CD8-positive, alpha-beta memory T cell (primary cell): ENCODE results near the gene TERB1. TPM values are rescaled to one million over a fixed set of nuclear protein-coding genes. Genes with fewer than 3 reads are reported as not detected.

Experiments used
- CTCF ChIA-PET: fragments of 350-600 bp; sonication (Branson Sonifier 250); formaldehyde crosslinking; loops from one replicate; lab custom pipeline; 2021; ENCODE audit warnings: antibody characterized with exemption; lab: Charles Lee
- POLR2A ChIA-PET: fragments of 350-600 bp; sonication (Branson Sonifier 250); formaldehyde crosslinking; loops from one replicate; lab custom pipeline; 2021; ENCODE audit warnings: antibody characterized with exemption; lab: Charles Lee
- DNase-seq, 5 donors: peaks; one replicate each; pipeline versions ENCODE4 v3.0.0 to v3.0.0-alpha.2; 2020 to 2022; ENCODE audit warnings: mixed read lengths in 1 of 5
- H3K27ac ChIP-seq: one replicate; pipeline ENCODE4 v1.7.0; 2013; ENCODE audit warnings: low read depth, mild to moderate bottlenecking, low read length, moderate library complexity
- H3K27me3 ChIP-seq: 2 replicates; pipeline ENCODE4 v1.7.0; 2013; ENCODE audit warnings: low read length, mild to moderate bottlenecking; ENCODE audit not compliant: insufficient read depth, poor library complexity, severe bottlenecking
- H3K36me3 ChIP-seq: 2 replicates; pipeline ENCODE4 v1.7.0; 2013; ENCODE audit warnings: mild to moderate bottlenecking, low read length, moderate library complexity; ENCODE audit not compliant: insufficient read depth
- H3K4me1 ChIP-seq: 2 replicates; pipeline ENCODE4 v1.7.0; 2013; ENCODE audit warnings: mild to moderate bottlenecking, low read length, moderate library complexity; ENCODE audit not compliant: insufficient read depth
- H3K4me3 ChIP-seq: 2 replicates; pipeline ENCODE4 v1.7.0; 2013; ENCODE audit warnings: mild to moderate bottlenecking, low read length
- H3K9me3 ChIP-seq: 2 replicates; pipeline ENCODE4 v1.7.0; 2013; ENCODE audit warnings: mild to moderate bottlenecking, low read length
- H3K27ac Mint-ChIP-seq, 8 donors: one replicate each; pipeline ENCODE4 v1.8.0; 2020 to 2021; ENCODE audit warnings: mixed read lengths in 8 of 8, mild to moderate bottlenecking in 6 of 8, inconsistent platforms in 3 of 8, moderate library complexity in 3 of 8
- H3K27me3 Mint-ChIP-seq, 2 donors: one replicate each; pipeline ENCODE4 v1.8.0; 2020 to 2021; ENCODE audit warnings: mixed read lengths in 2 of 2, mild to moderate bottlenecking in 1 of 2, moderate library complexity in 1 of 2
- H3K36me3 Mint-ChIP-seq, 3 donors: one replicate each; pipeline ENCODE4 v1.8.0; 2020 to 2021; ENCODE audit warnings: mixed read lengths in 3 of 3, inconsistent platforms in 1 of 3, mild to moderate bottlenecking in 1 of 3
- H3K4me1 Mint-ChIP-seq, 3 donors: one replicate each; pipeline ENCODE4 v1.8.0; 2020 to 2021; ENCODE audit warnings: mixed read lengths in 3 of 3, inconsistent platforms in 1 of 3, mild to moderate bottlenecking in 1 of 3
- H3K4me3 Mint-ChIP-seq, 7 donors: one replicate each; pipeline ENCODE4 v1.8.0; 2020 to 2021; ENCODE audit warnings: mixed read lengths in 7 of 7, mild to moderate bottlenecking in 6 of 7, moderate library complexity in 4 of 7, inconsistent platforms in 2 of 7
- H3K9me3 Mint-ChIP-seq, 5 donors: one replicate each; pipeline ENCODE4 v1.8.0; 2020 to 2022; ENCODE audit warnings: mixed read lengths in 5 of 5, mild to moderate bottlenecking in 3 of 5, moderate library complexity in 2 of 5, inconsistent platforms in 1 of 5
- polyA plus RNA-seq: library from polyadenylated mRNA; unstranded; fragments of 300-500 nt; fragmentation: Illumina TruSeq; gene quantifications from one replicate; pipeline ENCODE4 v1.2.3, GENCODE V29; 2021
- total RNA-seq, 2 experiments: library from RNA; stranded (reverse); gene quantifications; one replicate each; pipeline ENCODE4 v1.2.3, GENCODE V29; 2021

The TERB1 gene
- total and polyA plus RNA-seq, 3 experiments from 2014 or later, result 0.20 TPM; not detected in 2

- Mint-ChIP-seq H3K9me3 (no peaks in the 10 kb centered on the region), H3K27me3 (no peaks in the 10 kb centered on the region), H3K27ac (peak overlapping the region in 3 of 8 donors; percentile 43 to 83 (median 51)), H3K36me3 (peaks cover 0 to 72% (median 7%) of the 10 kb centered on the region in 3 donors), H3K4me1 (peaks cover 38 to 57% (median 52%) of the 10 kb centered on the region in 3 donors), H3K4me3 (no peak overlapping the region)
- ChIA-PET POLR2A (interaction anchor here (0.6 kb wide), 1 partner anchor 224 kb away, joined by 6 read pairs; no protein-coding TSS in a partner anchor), CTCF (interaction anchor here (1.2 kb wide), 1 partner anchor 10 kb away, joined by 4 read pairs; no protein-coding TSS in a partner anchor)
- Histone ChIP-seq H3K27me3 (no peaks in the 10 kb centered on the region), H3K36me3 (peaks cover 20% of the 10 kb centered on the region), H3K9me3 (no peaks in the 10 kb centered on the region), H3K27ac (no peak overlapping the region), H3K4me3 (no peak overlapping the region), H3K4me1 (peaks cover 26% of the 10 kb centered on the region)
- no peak for DNase-seq
These were observed 55.3 kb downstream of the TERB1 start for GRCh38 chr16:66746048-66746447.

- Histone ChIP-seq H3K27ac (no peak overlapping the region), H3K36me3 (peaks cover 36% of the 10 kb centered on the region), H3K4me1 (peaks cover 8% of the 10 kb centered on the region), H3K27me3 (no peaks in the 10 kb centered on the region), H3K9me3 (no peaks in the 10 kb centered on the region), H3K4me3 (no peak overlapping the region)
- H3K27ac Mint-ChIP-seq, result peak overlapping the region in 1 of 8 donors; percentile 24
- CTCF ChIA-PET, result interaction anchor here (1.0 to 2.9 kb wide), 2 partner anchors 9 to 336 kb away, joined by 4 to 14 read pairs; partner anchors contain the start of gene DYNC1LI2
- POLR2A ChIA-PET, result no interaction called here
- peaks cover 0 to 76% (median 13%) of the 10 kb centered on the region in 3 donors for H3K36me3 Mint-ChIP-seq
- no peaks in the 10 kb centered on the region for H3K27me3 Mint-ChIP-seq
- H3K4me3 Mint-ChIP-seq, result no peak overlapping the region
- no peak for DNase-seq
- peaks cover 21 to 47% (median 44%) of the 10 kb centered on the region in 3 donors for H3K4me1 Mint-ChIP-seq
- H3K9me3 Mint-ChIP-seq, result no peaks in the 10 kb centered on the region
These were observed 59.2 kb downstream of the TERB1 start for GRCh38 chr16:66741950-66742808.

- no peaks in the 10 kb centered on the region for H3K9me3 ChIP-seq
- DNase-seq, result no peak
- peaks cover 40% of the 10 kb centered on the region for H3K36me3 ChIP-seq
- Mint-ChIP-seq H3K9me3 (no peaks in the 10 kb centered on the region), H3K36me3 (peaks cover 0 to 76% (median 13%) of the 10 kb centered on the region in 3 donors), H3K27me3 (no peaks in the 10 kb centered on the region), H3K4me1 (peaks cover 17 to 38% (median 35%) of the 10 kb centered on the region in 3 donors), H3K4me3 (no peak overlapping the region), H3K27ac (no peak overlapping the region)
- H3K27me3 ChIP-seq, result no peaks in the 10 kb centered on the region
- POLR2A ChIA-PET, result no interaction called here
- H3K4me1 ChIP-seq, result peaks cover 4% of the 10 kb centered on the region
- H3K4me3 ChIP-seq, result no peak overlapping the region
- CTCF ChIA-PET, result interaction anchor here (1.0 to 2.9 kb wide), 5 partner anchors 10 to 335 kb away, joined by 3 to 14 read pairs (median 4); partner anchors contain the start of gene DYNC1LI2
- H3K27ac ChIP-seq, result no peak overlapping the region
These were observed 60.0 kb downstream of the TERB1 start for GRCh38 chr16:66741169-66741900.

GRCh38 chr16:66740533-66740932, 60.9 kb downstream of the TERB1 start:
- DNase-seq, result no peak
- Mint-ChIP-seq H3K27ac (peak overlapping the region in 5 of 8 donors; percentile 31 to 84 (median 48)), H3K36me3 (peaks cover 0 to 80% (median 13%) of the 10 kb centered on the region in 3 donors), H3K4me1 (peaks cover 13 to 33% (median 30%) of the 10 kb centered on the region in 3 donors), H3K9me3 (no peaks in the 10 kb centered on the region), H3K27me3 (no peaks in the 10 kb centered on the region), H3K4me3 (no peak overlapping the region)
- Histone ChIP-seq H3K9me3 (no peaks in the 10 kb centered on the region), H3K4me3 (no peak overlapping the region), H3K36me3 (peaks cover 48% of the 10 kb centered on the region), H3K27me3 (no peaks in the 10 kb centered on the region), H3K4me1 (peaks cover 4% of the 10 kb centered on the region), H3K27ac (no peak overlapping the region)
- POLR2A ChIA-PET, result no interaction called here
- CTCF ChIA-PET, result interaction anchor here (0.9 to 2.9 kb wide), 6 partner anchors 11 to 334 kb away, joined by 3 to 14 read pairs (median 4); partner anchors contain the start of gene DYNC1LI2

GRCh38 chr16:66740010-66740409, 61.4 kb downstream of the TERB1 start:
- POLR2A ChIA-PET, result no interaction called here
- Mint-ChIP-seq H3K4me1 (peaks cover 13 to 33% (median 30%) of the 10 kb centered on the region in 3 donors), H3K36me3 (peaks cover 0 to 83% (median 13%) of the 10 kb centered on the region in 3 donors), H3K4me3 (no peak overlapping the region), H3K27me3 (no peaks in the 10 kb centered on the region), H3K27ac (peak overlapping the region in 5 of 8 donors; percentile 6 to 50 (median 43)), H3K9me3 (no peaks in the 10 kb centered on the region)
- peak in 3 of 5 donors; percentile 8 to 19 (median 10) for DNase-seq
- no peaks in the 10 kb centered on the region for H3K27me3 ChIP-seq
- peaks cover 4% of the 10 kb centered on the region for H3K4me1 ChIP-seq
- H3K27ac ChIP-seq, result no peak overlapping the region
- peaks cover 49% of the 10 kb centered on the region for H3K36me3 ChIP-seq
- CTCF ChIA-PET, result interaction anchor here (0.9 to 2.9 kb wide), 7 partner anchors 11 to 333 kb away, joined by 3 to 14 read pairs (median 4); partner anchors contain the start of gene DYNC1LI2
- no peak overlapping the region for H3K4me3 ChIP-seq
- no peaks in the 10 kb centered on the region for H3K9me3 ChIP-seq

GRCh38 chr16:66735891-66736290, 65.5 kb downstream of the TERB1 start:
- H3K27ac Mint-ChIP-seq, result no peak overlapping the region
- DNase-seq, result no peak
- POLR2A ChIA-PET, result no interaction called here

GRCh38 chr16:66731101-66731500, 70.3 kb downstream of the TERB1 start:
- POLR2A ChIA-PET, result no interaction called here
- no peaks in the 10 kb centered on the region for H3K27me3 ChIP-seq
- no peak overlapping the region for H3K27ac ChIP-seq
- H3K4me1 ChIP-seq, result no peaks in the 10 kb centered on the region
- Mint-ChIP-seq H3K4me1 (peaks cover 6% of the 10 kb centered on the region in 3 donors), H3K4me3 (no peak overlapping the region), H3K36me3 (peaks cover 9 to 93% (median 22%) of the 10 kb centered on the region in 3 donors), H3K27ac (peak overlapping the region in 1 of 8 donors; percentile 44), H3K9me3 (no peaks in the 10 kb centered on the region), H3K27me3 (no peaks in the 10 kb centered on the region)
- H3K9me3 ChIP-seq, result no peaks in the 10 kb centered on the region
- peaks cover 41% of the 10 kb centered on the region for H3K36me3 ChIP-seq
- H3K4me3 ChIP-seq, result no peak overlapping the region
- no peak for DNase-seq
- CTCF ChIA-PET, result interaction anchor here (0.9 to 1.5 kb wide), 3 partner anchors 100 to 324 kb away, joined by 3 to 4 read pairs (median 3); partner anchors contain the start of gene NAE1

More at GRCh38 chr16:66735891-66736290, 65.5 kb downstream of the TERB1 start:
- Histone ChIP-seq H3K27ac (no peak overlapping the region), H3K27me3 (no peaks in the 10 kb centered on the region), H3K4me1 (peaks cover 4% of the 10 kb centered on the region), H3K36me3 (peaks cover 60% of the 10 kb centered on the region), H3K4me3 (no peak overlapping the region), H3K9me3 (no peaks in the 10 kb centered on the region)
- Mint-ChIP-seq H3K36me3 (peaks cover 4 to 88% (median 20%) of the 10 kb centered on the region in 3 donors), H3K27me3 (no peaks in the 10 kb centered on the region), H3K9me3 (no peaks in the 10 kb centered on the region), H3K4me1 (peaks cover 11 to 22% (median 20%) of the 10 kb centered on the region in 3 donors), H3K4me3 (no peak overlapping the region)
- CTCF ChIA-PET, result interaction anchor here (1.1 to 2.4 kb wide), 4 partner anchors 9 to 127 kb away, joined by 3 to 8 read pairs (median 5); no protein-coding TSS in a partner anchor
